ENCODE results near the gene GFOD2.

GFOD2 gene

DNA sequence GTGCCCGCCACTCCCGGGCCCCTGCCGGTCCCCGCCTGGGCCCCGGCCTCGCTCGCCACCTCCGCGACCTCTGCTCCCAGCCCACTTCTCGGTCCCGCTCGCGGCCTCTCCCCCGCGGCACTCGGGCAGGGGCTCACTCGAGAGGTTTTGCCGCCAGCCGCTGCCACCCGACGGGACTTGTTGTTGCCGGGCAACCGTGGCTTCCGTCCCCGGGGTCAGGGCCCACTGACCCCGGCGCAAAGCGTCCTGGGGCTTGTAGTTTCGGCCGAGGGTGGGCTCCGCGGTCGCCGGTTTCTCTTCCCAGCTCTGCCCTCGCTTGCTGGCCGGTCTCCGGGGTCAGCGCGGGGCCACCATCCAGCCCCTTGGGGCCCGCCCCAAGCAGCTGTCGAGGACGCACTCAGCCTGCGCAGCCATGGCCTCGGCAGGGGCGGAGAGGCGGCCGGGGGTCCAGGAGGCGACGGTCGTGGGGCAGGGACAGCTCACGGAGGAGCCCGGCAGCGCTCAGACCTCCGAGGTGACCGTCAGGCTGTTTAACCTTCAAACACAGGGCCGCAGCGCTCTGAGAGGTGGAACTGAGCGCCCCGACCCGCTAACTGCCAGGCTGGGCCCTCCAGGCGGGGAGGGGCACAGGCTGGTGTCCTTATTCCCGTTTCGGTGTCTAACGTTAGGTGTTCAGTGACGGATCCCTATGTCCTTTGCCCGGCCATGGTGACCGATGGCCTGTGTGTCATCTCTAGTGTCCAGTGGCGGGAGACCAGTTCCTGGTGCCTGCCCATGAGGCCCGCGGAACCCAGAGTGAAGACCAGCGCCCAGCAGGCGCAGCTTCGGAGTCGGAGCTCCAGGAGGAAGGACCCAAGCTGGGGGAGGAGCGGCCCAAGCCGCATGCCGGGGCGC is 52.3 kb downstream of the GFOD2 start, which contains the start of the genes C16orf86 and ENKD1:
Gene C16orf86 (plus strand): TSS at position 256 of the 894 bp plus-strand sequence. CDS start 157 bp downstream, at position 413.
Gene ENKD1 (minus strand): TSS at position 192 of the 894 bp plus-strand sequence. CDS start 308 bp downstream, outside the sequence.
- no peaks in the 10 kb centered on the region for H3K27me3 ChIP-seq
- peak within 1 kb of the TSS; percentile 71 to 82 for H3K4me3 ChIP-seq
- TF ChIP-seq, protein P1, sequence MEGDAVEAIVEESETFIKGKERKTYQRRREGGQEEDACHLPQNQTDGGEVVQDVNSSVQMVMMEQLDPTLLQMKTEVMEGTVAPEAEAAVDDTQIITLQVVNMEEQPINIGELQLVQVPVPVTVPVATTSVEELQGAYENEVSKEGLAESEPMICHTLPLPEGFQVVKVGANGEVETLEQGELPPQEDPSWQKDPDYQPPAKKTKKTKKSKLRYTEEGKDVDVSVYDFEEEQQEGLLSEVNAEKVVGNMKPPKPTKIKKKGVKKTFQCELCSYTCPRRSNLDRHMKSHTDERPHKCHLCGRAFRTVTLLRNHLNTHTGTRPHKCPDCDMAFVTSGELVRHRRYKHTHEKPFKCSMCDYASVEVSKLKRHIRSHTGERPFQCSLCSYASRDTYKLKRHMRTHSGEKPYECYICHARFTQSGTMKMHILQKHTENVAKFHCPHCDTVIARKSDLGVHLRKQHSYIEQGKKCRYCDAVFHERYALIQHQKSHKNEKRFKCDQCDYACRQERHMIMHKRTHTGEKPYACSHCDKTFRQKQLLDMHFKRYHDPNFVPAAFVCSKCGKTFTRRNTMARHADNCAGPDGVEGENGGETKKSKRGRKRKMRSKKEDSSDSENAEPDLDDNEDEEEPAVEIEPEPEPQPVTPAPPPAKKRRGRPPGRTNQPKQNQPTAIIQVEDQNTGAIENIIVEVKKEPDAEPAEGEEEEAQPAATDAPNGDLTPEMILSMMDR (IDR thresholded peaks at IDR 0.05): no peak
- peak within 1 kb of the TSS; percentile 90 to 95 for H3K27ac ChIP-seq
- peak; percentile 80 to 91 for DNase-seq
- peaks cover 0 to 29% (median 23%) of the 10 kb centered on the region in 4 donors for H3K4me1 ChIP-seq
- H3K9me3 ChIP-seq: no peaks in the 10 kb centered on the region
- H3K36me3 ChIP-seq: peaks cover 0 to 25% (median 6%) of the 10 kb centered on the region in 3 donors
- intact Hi-C loops (cut with DNase I; ENCODE audit: low total_unique reads): loop anchor here (1.0 to 5.0 kb wide), 3 partner anchors 104 to 140 kb away; partner anchors contain the start of genes RANBP10 and TSNAXIP1

DNA sequence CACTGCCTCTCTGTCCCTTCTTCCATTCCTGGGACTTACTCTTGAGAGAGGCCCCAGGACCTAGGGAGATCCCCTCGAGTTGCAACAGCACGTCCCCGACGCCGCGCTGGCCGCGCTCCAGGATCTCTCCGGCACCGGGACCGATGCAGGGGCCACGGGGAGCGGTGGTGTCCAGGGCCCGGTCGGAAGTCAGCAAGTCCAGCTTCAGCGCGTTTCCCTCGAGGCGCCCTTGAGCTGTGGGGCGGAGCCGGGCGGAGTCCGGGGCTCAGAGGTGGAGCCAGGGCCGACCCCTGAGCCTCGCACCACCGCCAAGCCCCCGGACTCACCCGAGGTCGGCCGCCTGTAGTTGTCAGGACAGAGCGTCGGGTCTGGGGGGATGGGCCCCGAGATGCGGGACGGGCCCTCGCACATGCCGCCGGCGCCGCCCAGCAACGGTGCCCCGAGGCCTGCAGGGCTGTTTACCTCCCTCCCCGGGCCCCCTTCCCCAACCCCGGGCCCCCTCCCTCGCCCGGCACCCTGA is 53.0 kb downstream of the GFOD2 start:
- intact Hi-C loops (cut with DNase I; ENCODE audit: low total_unique reads): loop anchor here (5.0 kb wide), 2 partner anchors 119 to 141 kb away; partner anchors contain the start of genes RANBP10 and TSNAXIP1
- H3K4me1 ChIP-seq: peaks cover 0 to 35% (median 30%) of the 10 kb centered on the region in 4 donors
- peak overlapping the region; percentile 71 to 82 for H3K4me3 ChIP-seq
- no peaks in the 10 kb centered on the region for H3K9me3 ChIP-seq
- peak overlapping the region; percentile 90 to 95 for H3K27ac ChIP-seq
- no peaks in the 10 kb centered on the region for H3K27me3 ChIP-seq
- TF ChIP-seq, protein P1 (IDR thresholded peaks at IDR 0.05): no peak
- peak in 1 of 2 donors; percentile 70 for DNase-seq
- peaks cover 0 to 25% (median 6%) of the 10 kb centered on the region in 3 donors for H3K36me3 ChIP-seq

DNA sequence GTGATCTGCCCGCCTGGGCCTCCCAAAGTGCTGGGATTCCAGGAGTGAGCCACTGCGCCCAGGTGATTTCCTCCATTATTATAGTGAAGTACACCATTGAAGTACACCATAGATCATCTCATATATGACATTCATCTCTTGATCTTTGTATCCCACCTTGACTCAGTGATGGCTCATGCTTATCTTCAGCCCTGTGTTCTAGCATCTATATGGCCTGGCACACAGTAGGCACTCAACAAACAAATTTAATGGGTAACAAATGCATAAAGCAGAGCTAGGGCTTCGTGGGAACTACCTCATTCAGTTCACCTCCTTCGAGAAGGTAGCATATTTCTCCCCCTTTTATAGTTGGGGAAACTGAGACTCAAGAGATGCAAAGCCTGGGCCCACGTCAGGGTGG is 53.5 kb downstream of the GFOD2 start:
- peak overlapping the region; percentile 71 to 82 for H3K4me3 ChIP-seq
- no peak for DNase-seq
- H3K27ac ChIP-seq: peak overlapping the region in 1 of 2 donors; percentile 95
- H3K9me3 ChIP-seq: no peaks in the 10 kb centered on the region
- H3K27me3 ChIP-seq: no peaks in the 10 kb centered on the region
- H3K4me1 ChIP-seq: peaks cover 0 to 37% (median 31%) of the 10 kb centered on the region in 4 donors
- TF ChIP-seq, protein P1 (IDR thresholded peaks at IDR 0.05): no peak
- intact Hi-C loops (cut with DNase I; ENCODE audit: low total_unique reads): loop anchor here (5.0 kb wide), 2 partner anchors 118 to 142 kb away; partner anchors contain the start of genes RANBP10 and TSNAXIP1
- H3K36me3 ChIP-seq: peaks cover 0 to 25% (median 6%) of the 10 kb centered on the region in 3 donors

DNA sequence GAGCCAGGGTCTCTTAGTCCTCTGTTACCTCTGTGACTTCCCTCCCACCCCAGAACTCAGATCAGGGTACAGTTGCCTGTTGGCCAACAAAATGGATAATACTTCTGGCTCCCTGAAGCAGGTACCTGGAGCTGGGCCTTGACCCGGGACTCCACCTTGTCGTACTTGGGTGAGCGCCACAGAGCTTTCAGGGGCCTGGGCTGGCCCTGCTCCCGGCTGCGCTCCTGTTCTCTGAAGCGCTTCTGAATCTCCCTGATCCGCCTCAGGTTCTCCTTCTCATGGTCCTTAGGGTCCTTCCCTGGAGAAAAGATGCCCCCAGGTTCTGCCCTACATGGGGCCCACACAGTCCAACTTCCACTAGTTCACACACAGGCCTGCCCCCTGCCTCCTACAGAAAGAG is 54.2 kb downstream of the GFOD2 start:
- TF ChIP-seq, protein P1 (IDR thresholded peaks at IDR 0.05): no peak
- DNase-seq: no peak
- Histone ChIP-seq H3K27me3 (no peaks in the 10 kb centered on the region), H3K36me3 (peaks cover 0 to 25% (median 6%) of the 10 kb centered on the region in 3 donors), H3K27ac (no peak overlapping the region), H3K9me3 (no peaks in the 10 kb centered on the region), H3K4me3 (no peak overlapping the region), H3K4me1 (peaks cover 0 to 38% (median 31%) of the 10 kb centered on the region in 4 donors)
- intact Hi-C loops (cut with DNase I; ENCODE audit: low total_unique reads): loop anchor here (5.0 kb wide), 2 partner anchors 118 to 142 kb away; partner anchors contain the start of genes RANBP10 and TSNAXIP1

DNA sequence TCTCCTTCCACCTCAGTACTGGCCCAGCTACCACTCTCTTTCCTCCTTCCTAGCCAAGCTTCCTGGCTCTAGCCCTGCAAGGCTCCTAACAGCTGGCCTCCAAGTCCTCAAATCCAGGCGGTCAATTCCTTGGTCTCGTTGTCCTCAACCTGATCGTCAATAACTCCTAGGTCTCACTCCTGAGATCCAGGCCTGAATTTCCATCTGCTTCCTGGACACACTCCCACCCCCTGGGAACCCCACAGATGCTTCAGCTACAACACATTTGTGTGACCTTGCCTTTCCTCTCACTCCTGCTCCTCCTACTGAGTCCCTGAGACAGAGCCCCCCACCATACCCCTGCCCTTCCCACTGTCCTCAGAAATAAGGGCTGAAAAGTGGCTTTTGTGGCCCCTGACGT is 54.9 kb downstream of the GFOD2 start:
- Histone ChIP-seq H3K36me3 (peaks cover 0 to 25% (median 6%) of the 10 kb centered on the region in 3 donors), H3K9me3 (no peaks in the 10 kb centered on the region), H3K27ac (no peak overlapping the region), H3K4me1 (peaks cover 0 to 44% (median 37%) of the 10 kb centered on the region in 4 donors), H3K4me3 (no peak overlapping the region), H3K27me3 (no peaks in the 10 kb centered on the region)
- TF ChIP-seq, protein P1 (IDR thresholded peaks at IDR 0.05): no peak
- no peak for DNase-seq
- intact Hi-C loops (cut with DNase I; ENCODE audit: low total_unique reads): no loop called here
